Measurements from ENCODE around the gene MTHFS.
A peak's percentile ranks its signal among the peaks of the same experiment; 100 is the strongest.
"Not testable (repeated sequence)": the region's sequence is repeated elsewhere in the genome, so short reads cannot be mapped to it uniquely, and the experiment has no call there.

The MTHFS gene

DNA sequence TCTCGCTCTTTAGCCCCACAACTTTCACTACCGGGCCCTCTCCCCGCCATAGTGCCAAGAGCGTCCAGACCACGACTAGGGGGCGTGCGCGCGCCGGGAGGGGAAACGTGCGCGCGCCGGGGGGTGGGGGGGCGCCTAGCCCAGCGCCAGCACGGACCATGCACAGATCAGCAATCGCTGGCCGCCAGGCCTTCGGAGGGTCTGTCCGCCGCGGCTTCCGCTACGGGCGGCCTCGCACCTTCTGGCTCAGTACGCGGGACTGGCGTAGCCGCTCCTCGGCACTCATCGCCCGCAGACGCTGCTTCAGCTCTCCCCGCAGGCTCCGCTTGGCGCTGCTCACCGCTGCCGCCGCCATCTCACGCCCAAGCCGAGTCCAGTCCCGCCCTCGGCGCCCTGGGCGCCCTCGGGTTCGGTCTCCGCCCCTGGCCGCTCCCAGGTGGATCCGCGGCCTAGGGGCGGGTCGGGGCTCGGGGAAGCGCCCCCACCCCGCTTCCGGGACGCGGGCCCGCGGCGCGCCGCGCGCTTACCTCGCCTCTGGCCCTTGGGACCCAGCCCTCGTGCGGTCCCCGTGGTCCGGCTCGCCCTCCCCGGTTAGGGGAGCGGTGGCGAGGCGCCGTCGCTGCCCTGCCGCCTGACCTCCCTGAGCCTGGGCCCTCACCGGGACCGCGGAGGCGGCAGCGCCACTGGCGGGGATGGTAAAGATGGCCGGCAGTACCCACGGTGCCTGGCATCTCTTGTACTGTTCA is at the start of gene MTHFS:
TSS of gene MTHFS (minus strand) at position 381 of the 746 bp plus-strand sequence. CDS start at position 355, 26 bp downstream.
- peak; percentile 58 to 93 (median 82) for DNase-seq

DNA sequence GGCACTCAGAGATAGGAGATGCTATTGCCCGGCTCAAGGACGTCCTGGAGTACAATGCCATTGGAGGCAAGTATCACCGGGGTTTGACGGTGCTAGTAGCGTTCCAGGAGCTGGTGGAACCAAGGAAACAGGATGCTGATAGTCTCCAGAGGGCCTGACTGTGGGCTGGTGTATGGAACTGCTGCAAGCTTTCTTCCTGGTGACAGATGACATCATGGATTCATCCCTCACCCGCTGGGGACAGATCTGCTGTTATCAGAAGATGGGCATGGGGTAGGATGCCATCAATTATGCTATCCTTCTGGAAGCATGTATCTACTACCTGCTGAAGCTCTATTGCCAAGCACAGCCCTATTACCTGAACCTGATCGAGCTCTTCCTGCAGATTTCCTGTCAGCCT is 47.8 kb upstream of the MTHFS start:
- no peak for DNase-seq

- DNase-seq: no peak
Measured at GRCh38 chr15:79943820-79944219, 47.0 kb upstream of the MTHFS start.

GRCh38 chr15:79942741-79943481 is 46.1 kb upstream of the MTHFS start:
- no peak for DNase-seq

DNA sequence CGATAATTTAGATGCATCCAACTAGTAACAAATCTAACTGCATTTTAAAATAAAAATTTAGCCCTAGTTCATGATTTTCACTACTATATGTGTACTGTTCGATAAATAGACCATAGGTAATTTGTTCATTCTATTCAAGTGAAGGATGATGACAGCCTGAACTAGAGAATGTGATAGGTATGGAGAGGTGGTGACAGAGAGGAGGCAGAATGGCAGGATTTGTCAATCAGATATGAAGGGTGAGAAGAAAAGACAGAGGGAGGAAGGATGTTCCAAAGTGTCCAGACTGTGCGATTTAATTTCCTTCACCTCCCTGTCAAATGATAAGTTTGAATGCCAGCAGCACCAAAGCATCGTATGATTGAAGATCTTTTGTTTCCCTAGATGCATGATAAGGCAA is 42.6 kb upstream of the MTHFS start:
- no peak for DNase-seq

GRCh38 chr15:79938143-79938542 is 41.3 kb upstream of the MTHFS start:
- DNase-seq: no peak

GRCh38 chr15:79935556-79936201 is 38.9 kb upstream of the MTHFS start:
- DNase-seq: not testable (repeated sequence)

DNA sequence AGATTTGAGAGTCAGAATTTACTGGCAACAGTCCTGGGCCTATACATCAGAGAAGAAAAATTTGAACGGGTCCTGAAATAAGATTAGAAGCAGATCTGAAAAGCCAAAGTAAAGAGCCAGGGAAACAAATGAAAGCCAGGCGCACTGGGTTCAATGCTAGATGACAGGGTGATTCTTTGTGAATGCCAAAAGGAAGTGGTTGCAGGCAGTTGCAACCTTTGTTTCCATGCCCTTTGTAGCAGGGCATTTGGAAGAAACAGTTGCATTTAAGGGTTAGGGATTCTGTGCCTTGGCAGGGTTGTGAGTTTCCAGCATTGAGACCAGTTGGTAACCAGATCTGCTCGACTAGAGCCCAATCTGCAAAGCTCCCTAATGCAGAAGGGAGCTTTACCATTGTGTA is 36.4 kb upstream of the MTHFS start:
- DNase-seq: peak in 1 of 6 experiments; percentile 3

GRCh38 chr15:79932447-79932846 is 35.6 kb upstream of the MTHFS start:
- DNase-seq: no peak

- DNase-seq: no peak
Measured at GRCh38 chr15:79930516-79930915, 33.7 kb upstream of the MTHFS start.

DNA sequence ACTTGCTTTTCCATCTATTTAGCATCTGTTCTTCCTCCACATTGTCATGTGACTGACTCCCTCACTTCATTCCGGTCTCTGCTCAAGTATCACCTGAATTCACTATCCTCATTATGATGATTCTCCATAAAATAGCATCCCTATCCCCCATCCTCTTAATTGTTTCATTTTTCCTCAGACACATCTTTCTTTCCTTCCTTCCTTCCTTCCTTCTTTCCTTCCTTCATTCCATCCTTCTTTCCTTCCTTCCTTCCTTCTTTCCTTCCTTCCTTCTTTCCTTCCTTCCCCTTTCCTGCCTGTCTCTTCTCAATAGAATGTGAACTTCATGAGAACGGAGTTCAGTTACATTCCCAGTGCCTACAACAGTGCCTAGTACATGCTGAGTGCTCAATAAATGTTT is 32.6 kb upstream of the MTHFS start:
- DNase-seq: no peak

DNA sequence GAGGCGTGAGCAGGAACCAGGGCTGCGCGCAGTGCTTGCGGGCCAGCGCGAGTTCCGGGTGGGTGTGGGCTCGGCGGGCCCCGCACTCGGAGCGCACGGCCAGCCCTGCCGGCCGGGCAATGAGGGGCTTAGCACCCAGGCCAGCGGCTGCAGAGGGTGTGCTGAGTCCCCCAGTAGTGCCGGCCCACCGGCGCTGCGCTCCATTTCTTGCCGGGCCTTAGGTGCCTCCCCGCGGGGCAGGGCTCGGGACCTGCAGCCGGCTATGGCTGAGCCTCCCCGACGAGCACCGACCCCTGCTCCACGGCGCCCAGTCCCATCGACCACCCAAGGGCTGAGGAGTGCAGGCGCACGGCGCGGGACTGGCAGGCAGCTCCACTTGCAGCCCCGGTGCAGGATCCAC is 29.3 kb upstream of the MTHFS start:
- not testable (repeated sequence) for DNase-seq

GRCh38 chr15:79924379-79924778 is 27.6 kb upstream of the MTHFS start:
- no peak for DNase-seq

DNA sequence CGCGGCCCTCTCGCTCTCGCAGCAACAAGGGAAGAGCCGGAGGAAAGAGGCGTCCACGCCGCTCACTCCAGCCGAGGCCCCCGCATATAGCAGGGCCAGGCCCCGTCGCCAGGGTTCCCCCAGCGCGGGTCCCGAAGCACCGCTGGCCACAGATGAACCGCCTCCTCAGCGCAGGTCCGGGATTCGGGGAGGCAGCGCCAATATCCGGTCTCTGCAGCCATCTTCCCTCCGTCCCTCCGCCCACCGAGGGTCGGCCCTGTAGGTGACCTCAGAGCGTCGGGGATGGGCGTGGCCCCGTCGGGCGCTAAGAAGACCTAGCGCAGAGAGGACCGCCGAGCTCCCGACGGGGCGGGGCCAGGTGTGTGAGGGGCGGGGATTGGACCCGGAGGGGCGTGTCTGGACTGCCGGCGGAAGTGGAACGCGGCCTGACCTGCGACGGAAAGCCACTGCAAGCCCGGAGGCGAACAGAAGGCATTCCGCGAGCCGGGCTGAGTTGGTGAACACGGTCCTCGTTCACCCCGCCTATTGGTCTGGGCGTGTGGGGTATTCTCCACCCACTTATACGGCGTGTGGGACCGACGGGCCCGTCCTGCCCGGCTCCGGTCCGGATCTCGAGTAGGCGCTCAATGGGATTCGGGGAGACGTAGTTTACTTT is 26.8 kb upstream of the MTHFS start:
- DNase-seq: peak; percentile 94 to 99 (median 97)

GRCh38 chr15:79923079-79923514 is 26.3 kb upstream of the MTHFS start:
- DNase-seq: peak in 4 of 6 experiments; percentile 58 to 85 (median 72)

DNA sequence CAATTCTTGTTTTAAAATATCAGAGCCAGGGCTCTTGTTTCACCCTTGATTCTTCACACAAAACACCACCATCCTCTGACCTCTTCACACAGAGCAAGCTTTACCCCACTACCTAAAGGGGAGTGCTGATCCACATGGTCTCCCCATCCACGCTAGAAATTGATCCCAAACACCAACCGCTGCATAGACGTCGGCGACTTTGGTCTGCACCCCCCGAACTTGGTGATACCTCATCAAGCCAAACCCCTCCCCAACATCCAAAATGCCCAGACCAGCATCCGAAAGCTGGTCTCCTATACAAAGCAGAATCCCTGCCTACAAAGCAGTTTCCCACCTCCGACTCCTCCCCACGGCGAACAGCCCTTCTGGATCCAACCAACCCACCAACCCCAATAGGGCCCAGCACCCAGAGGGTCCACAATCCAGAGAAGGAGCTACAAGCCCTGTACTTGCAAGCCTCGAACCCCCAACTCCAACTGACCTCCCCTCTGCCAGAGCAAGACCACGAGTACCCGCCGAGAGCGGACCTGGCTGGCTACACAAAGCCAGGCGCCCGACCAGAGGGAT is 25.8 kb upstream of the MTHFS start:
- peak in 1 of 6 experiments; percentile 28 for DNase-seq

GRCh38 chr15:79919749-79920511 is 23.1 kb upstream of the MTHFS start:
- DNase-seq: peak in 1 of 6 experiments; percentile 23

GRCh38 chr15:79919090-79919748 is 22.4 kb upstream of the MTHFS start:
- DNase-seq: no peak

- no peak for DNase-seq
Measured at GRCh38 chr15:79918278-79918677, 21.5 kb upstream of the MTHFS start.

- DNase-seq: no peak
Measured at GRCh38 chr15:79916502-79917132, 19.8 kb upstream of the MTHFS start.

Data from stimulated activated naive CD4-positive, alpha-beta T cell (primary cell).